Hypothalamus (tissue), 51 donors: ENCODE data around the gene DDX4.

ENCODE experiments used
- DNase-seq, 51 donors: peaks; one replicate each; lab custom pipeline; 2025; lab: John Stamatoyannopoulos, UW

DDX4 gene

DNA sequence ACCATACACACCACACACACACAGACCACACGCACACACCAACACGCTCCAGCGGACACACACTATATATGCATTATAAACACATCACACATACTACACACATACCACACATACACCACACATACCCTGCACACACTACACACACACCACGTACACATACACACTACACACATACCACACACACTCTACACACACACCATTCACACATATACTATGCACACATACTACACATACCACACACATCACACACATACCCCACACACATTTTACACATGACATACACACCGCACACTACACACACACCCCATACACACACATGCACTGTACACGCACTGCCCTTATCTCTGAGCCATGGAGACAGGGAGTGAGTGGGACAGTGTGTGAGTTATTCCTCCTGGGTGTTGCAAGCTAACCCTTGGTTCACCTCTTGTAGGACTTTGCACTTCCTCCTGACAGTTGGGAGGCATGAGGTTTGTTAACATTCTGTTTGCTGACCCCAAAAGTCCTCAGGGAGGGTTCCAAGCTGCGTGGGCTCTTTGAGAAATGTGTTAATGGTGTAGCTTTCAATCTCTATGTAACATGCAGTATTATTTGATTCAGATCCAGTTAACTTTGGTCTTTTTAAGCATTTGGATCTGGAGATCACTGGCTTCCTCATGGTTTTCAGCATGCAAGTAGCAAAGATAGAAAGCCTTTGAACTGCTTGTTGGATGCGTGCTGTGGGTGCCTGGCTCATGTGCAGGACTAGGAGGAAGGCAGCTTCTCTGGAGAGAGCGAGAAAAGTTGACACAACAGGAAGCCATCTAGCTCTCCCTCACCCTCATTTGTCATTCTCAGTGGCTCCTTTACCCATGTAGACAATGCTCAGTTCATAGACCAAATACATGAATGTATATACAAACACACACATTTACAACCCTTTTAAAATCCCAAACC, 127.0 kb downstream of the DDX4 start:
- no peak for DNase-seq

DNA sequence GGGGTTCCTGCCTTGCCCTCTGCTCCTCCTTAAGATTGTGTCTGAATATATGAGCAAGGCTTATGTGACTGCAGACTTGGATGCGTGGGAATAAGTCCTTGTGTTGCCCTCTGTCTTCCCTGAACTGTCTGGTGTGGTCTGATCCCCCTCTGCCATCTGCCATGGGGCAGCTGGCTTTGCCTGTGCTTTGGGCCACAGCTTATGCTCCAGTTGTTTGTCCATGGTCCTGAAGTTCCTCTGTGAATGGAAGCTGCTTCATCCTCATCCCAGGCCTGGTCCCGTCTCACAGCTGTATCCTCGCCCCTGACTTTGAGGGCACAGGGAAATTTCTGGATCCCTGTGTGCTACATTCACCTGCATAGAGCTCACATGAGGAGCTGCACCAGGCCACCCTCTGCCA, 128.0 kb downstream of the DDX4 start:
- no peak for DNase-seq

DNA sequence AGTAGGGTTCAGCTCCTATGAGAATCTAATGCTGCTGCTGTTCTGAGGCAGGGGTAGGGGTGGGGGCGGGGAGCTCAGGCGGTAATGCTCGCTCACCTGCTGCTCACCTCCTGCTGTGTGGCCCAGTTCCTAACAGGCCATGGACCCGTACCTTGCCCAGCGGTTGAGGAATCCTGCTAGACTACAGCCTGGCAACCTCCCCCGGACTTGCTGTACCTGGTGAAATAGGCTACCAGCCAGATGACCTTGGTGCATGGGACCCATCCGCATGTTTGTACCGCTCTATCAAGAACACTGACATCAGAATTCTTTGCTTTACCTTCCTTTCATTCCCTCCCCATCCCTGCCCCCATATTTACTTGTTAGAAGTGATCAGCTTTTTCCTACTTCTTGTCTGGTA, 128.6 kb downstream of the DDX4 start:
- no peak for DNase-seq
